HCT116 (cell line): ENCODE results near the gene BTBD2. TPM values are rescaled to one million over a fixed set of nuclear protein-coding genes. Genes with fewer than 3 reads are reported as not detected.
A peak's percentile ranks its signal among the peaks of the same experiment; 100 is the strongest.

Experiments
- ATAC-seq: fragments of 200-7000 bp; cut with Tn5 transposase; 2 replicates; pipeline ENCODE4 v1.9.1; 2020; ENCODE audit warnings: mild to moderate bottlenecking, moderate library complexity
- BruUV-seq: library from RNA; stranded (reverse); fragments of 400-500 nt; replicated peaks from 2 replicates; lab custom pipeline; 2021; lab: Mats Ljungman, UMichigan
- CTCF ChIA-PET: fragments of 300-600 bp; sonication (Branson Sonifier 250); formaldehyde crosslinking; loops from one replicate; lab custom pipeline; 2021; ENCODE audit warnings: antibody characterized with exemption; lab: Charles Lee
- POLR2A ChIA-PET: fragments of 300-600, 350-600 bp; sonication (Branson Sonifier 250); formaldehyde crosslinking; loops from one replicate; lab custom pipeline; 2021; ENCODE audit warnings: antibody characterized with exemption; lab: Charles Lee
- RAD21 ChIA-PET, 2 experiments: fragments of 300-600 bp; sonication (Branson Sonifier 250); formaldehyde crosslinking; loops; one replicate each; lab custom pipeline; 2023; ENCODE audit warnings: low total read pairs in 2 of 2; ENCODE audit not compliant: uncharacterized antibody in 2 of 2, unreplicated experiment in 2 of 2, low non-redundant PET in 1 of 2; lab: Charles Lee
- DNase-seq: peaks from one replicate; pipeline ENCODE4 v3.0.0-alpha.2; 2010; ENCODE audit warnings: low read depth, low spot score
- H2AFZ ChIP-seq: fragments of 200-600 bp; shearing (Covaris generic), sonication (generic); 2 replicates; pipeline ENCODE4 v1.6.1; 2017; ENCODE audit warnings: low read depth, mixed run types, mixed read lengths, antibody characterized with exemption, low read length; ENCODE audit not compliant: poor library complexity, severe bottlenecking
- H3K27ac ChIP-seq: 2 replicates; pipeline ENCODE4 v1.5.1; 2012; ENCODE audit warnings: low read depth, low read length
- H3K27me3 ChIP-seq: fragments of 200-600 bp; sonication (generic); 2 replicates; pipeline ENCODE4 v1.6.1; 2016; ENCODE audit warnings: mixed run types, low read length, mixed read lengths; ENCODE audit not compliant: insufficient read depth
- H3K36me3 ChIP-seq, 2 experiments: fragments of 200-500 bp in 1 of 2; fragments of 200-600 bp in 1 of 2; sonication (Bioruptor generic) in 1 of 2; sonication (generic) in 1 of 2; 2 replicates each; pipeline versions ENCODE4 v1.5.1 to v1.6.1; 2014 to 2016; ENCODE audit warnings: low read length in 2 of 2, inconsistent platforms in 1 of 2, mixed read lengths in 1 of 2, mixed run types in 1 of 2; ENCODE audit not compliant: insufficient read depth in 2 of 2, control insufficient read depth in 1 of 2
- H3K4me1 ChIP-seq, 2 experiments: fragments of 200-600 bp in 1 of 2; sonication (generic) in 1 of 2; 2 replicates each; pipeline versions ENCODE4 v1.5.1 to v1.6.1; 2012 to 2017; ENCODE audit warnings: low read length in 2 of 2, inconsistent platforms in 1 of 2, mild to moderate bottlenecking in 1 of 2, mixed read lengths in 1 of 2, mixed run types in 1 of 2, moderate library complexity in 1 of 2; ENCODE audit not compliant: insufficient read depth in 2 of 2, control insufficient read depth in 1 of 2
- H3K4me2 ChIP-seq: fragments of 200-600 bp; sonication (generic); 2 replicates; pipeline ENCODE4 v1.6.1; 2017; ENCODE audit warnings: mixed run types, low read length, mixed read lengths
- H3K4me3 ChIP-seq, 2 experiments: fragments of 200-600 bp in 1 of 2; sonication (generic) in 1 of 2; replicated peaks in 1 of 2; 2 replicates each; pipeline ENCODE4 v1.5.1; 2011 to 2016; ENCODE audit warnings: low read length in 2 of 2, control low read depth in 1 of 2, low read depth in 1 of 2, mild to moderate bottlenecking in 1 of 2, mixed read lengths in 1 of 2, mixed run types in 1 of 2
- H3K79me2 ChIP-seq: fragments of 200-600 bp; sonication (generic); 2 replicates; pipeline ENCODE4 v1.6.1; 2017; ENCODE audit warnings: mild to moderate bottlenecking, mixed run types, low read length, moderate library complexity, mixed read lengths; ENCODE audit not compliant: insufficient read depth
- H3K9ac ChIP-seq: fragments of 200-600 bp; sonication (generic); 2 replicates; pipeline ENCODE4 v1.6.1; 2016; ENCODE audit warnings: low read length, mixed read lengths
- H3K9me2 ChIP-seq: fragments of 200-600 bp; sonication (generic), shearing (Covaris generic); 2 replicates; pipeline ENCODE4 v1.6.1; 2017; ENCODE audit warnings: mixed run types, mild to moderate bottlenecking, moderate library complexity; ENCODE audit not compliant: insufficient read depth
- H3K9me3 ChIP-seq, 2 experiments: fragments of 200-500 bp in 1 of 2; fragments of 200-600 bp in 1 of 2; sonication (Bioruptor generic) in 1 of 2; sonication (generic) in 1 of 2; 2 replicates each; pipeline ENCODE4 v1.6.1; 2014 to 2017; ENCODE audit warnings: low read length in 2 of 2, mixed read lengths in 2 of 2, inconsistent platforms in 1 of 2, low read depth in 1 of 2, mild to moderate bottlenecking in 1 of 2, mixed run types in 1 of 2, moderate library complexity in 1 of 2; ENCODE audit not compliant: control insufficient read depth in 1 of 2, insufficient read depth in 1 of 2
- H4K20me1 ChIP-seq: fragments of 200-600 bp; sonication (generic), shearing (Covaris generic); 2 replicates; pipeline ENCODE4 v1.6.1; 2017; ENCODE audit warnings: mixed run types, mild to moderate bottlenecking, moderate library complexity; ENCODE audit not compliant: insufficient read depth
- CBX3 ChIP-seq: IDR thresholded peaks from 2 replicates; pipeline ENCODE4 v1.6.1; 2012; ENCODE audit warnings: low read depth
- EGR1 ChIP-seq: IDR thresholded peaks from 2 replicates; pipeline ENCODE4 v1.6.1; 2012; ENCODE audit warnings: low read depth
- EZH2phosphoT487 ChIP-seq: fragments of 200-600 bp; IDR thresholded peaks from 2 replicates; pipeline ENCODE4 v1.6.1; 2018; ENCODE audit warnings: antibody characterized with exemption, borderline replicate concordance
- POLR2A ChIP-seq: IDR thresholded peaks from 2 replicates; pipeline ENCODE4 v1.7.0; 2011; ENCODE audit warnings: borderline replicate concordance; ENCODE audit not compliant: insufficient read depth, insufficient read length; ENCODE audit errors: extremely low read depth
- POLR2AphosphoS5 ChIP-seq: IDR thresholded peaks from 2 replicates; pipeline ENCODE4 v1.6.1; 2011; ENCODE audit warnings: mild to moderate bottlenecking, low read depth, low read length, moderate library complexity
- RAD21 ChIP-seq: IDR thresholded peaks from 2 replicates; pipeline ENCODE4 v1.6.1; 2012; ENCODE audit warnings: low read depth, mild to moderate bottlenecking
- SIN3A ChIP-seq: IDR thresholded peaks from 2 replicates; pipeline ENCODE4 v1.6.1; 2012; ENCODE audit warnings: low read depth
- intact Hi-C: fragments of 100-400 bp; cut with micrococcal nuclease; formaldehyde crosslinking; loops from 2 replicates; pipeline ENCODE4 v1.10.0; 2022
- total RNA-seq: library from RNA; stranded (reverse); gene quantifications from one replicate; pipeline ENCODE4 v1.2.1, GENCODE V29; 2021; ENCODE audit not compliant: unreplicated experiment
- TF ChIP-seq, protein P1 (sequence below): IDR thresholded peaks from 2 replicates; pipeline ENCODE4 v1.6.1; 2012; ENCODE audit warnings: low read depth
- TF ChIP-seq, protein P2 (sequence below), 3 experiments: fragments of 200-600 bp in 1 of 3; sonication (generic) in 1 of 3; IDR thresholded peaks in 2 of 3; conservative IDR thresholded peaks in 1 of 3; 2 replicates each; pipeline ENCODE4 v1.5.1; 2012 to 2017; ENCODE audit warnings: low read depth in 2 of 3, low read length in 2 of 3, antibody characterized with exemption in 1 of 3, borderline replicate concordance in 1 of 3, control low read depth in 1 of 3, mild to moderate bottlenecking in 1 of 3, mixed read lengths in 1 of 3, mixed run types in 1 of 3, moderate library complexity in 1 of 3; ENCODE audit not compliant: insufficient read depth in 1 of 3

Gene BTBD2
- total RNA-seq, 1 experiment from 2014 or later, result 112 TPM

DNA sequence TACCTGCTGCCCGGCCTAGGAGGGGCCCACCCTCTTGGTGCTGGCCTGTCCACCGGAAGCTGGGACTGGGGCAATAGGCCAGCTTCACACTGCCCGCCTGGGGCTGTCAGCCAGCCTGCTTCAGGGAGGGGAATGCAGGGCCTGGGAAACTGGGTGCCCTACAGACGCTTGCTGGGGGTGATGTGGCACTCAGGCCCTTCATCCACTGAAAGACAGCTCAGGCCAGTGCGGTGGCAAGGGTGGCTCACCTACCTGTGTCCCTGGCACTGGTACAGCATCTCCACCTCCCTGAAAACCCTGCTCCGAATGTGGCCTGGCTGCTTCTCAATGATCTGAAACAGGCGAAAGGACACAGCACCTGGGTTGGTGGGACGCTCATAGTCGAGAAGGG, 27.7 kb upstream of the BTBD2 start:
- H3K9me3 ChIP-seq, result no peaks in the 10 kb centered on the region
- no peaks in the 10 kb centered on the region for H3K9me2 ChIP-seq
- no TSS peak for BruUV-seq
- peak overlapping the region; percentile 83; the same call in 1 of the 2 replicates for H3K27ac ChIP-seq
- peaks cover 36% of the 10 kb centered on the region; the same call in 1 of the 2 replicates for H3K79me2 ChIP-seq
- no peak for ATAC-seq
- H3K9ac ChIP-seq, result peak overlapping the region; percentile 69; the same call in 1 of the 2 replicates
- ChIA-PET RAD21 (no interaction called here), CTCF (interaction anchor here (0.7 to 1.7 kb wide), 2 partner anchors 11 to 15 kb away, joined by 3 to 4 read pairs; no protein-coding TSS in a partner anchor), POLR2A (interaction anchor here (1.2 to 4.2 kb wide), 3 partner anchors 10 to 20 kb away, joined by 3 to 39 read pairs (median 6); no protein-coding TSS in a partner anchor)
- H3K27me3 ChIP-seq, result no peaks in the 10 kb centered on the region
- H4K20me1 ChIP-seq, result peaks cover 5% of the 10 kb centered on the region; the same call in 1 of the 2 replicates
- no peak for DNase-seq
- H2AFZ ChIP-seq, result no peak overlapping the region
- peaks cover 36 to 67% of the 10 kb centered on the region in 2 experiments for H3K4me1 ChIP-seq
- intact Hi-C loops, result no loop called here
- H3K4me3 ChIP-seq, result no peak overlapping the region
- H3K4me2 ChIP-seq, result peak overlapping the region; percentile 76
- peaks cover 19 to 39% of the 10 kb centered on the region in 2 experiments; a peak in 3 of 4 replicates for H3K36me3 ChIP-seq
- no peak for TF ChIP-seq CBX3
- 0 out of 2 replicates have a peak, but pooled peaks have one; percentile 1 for TF ChIP-seq POLR2AphosphoS5

DNA sequence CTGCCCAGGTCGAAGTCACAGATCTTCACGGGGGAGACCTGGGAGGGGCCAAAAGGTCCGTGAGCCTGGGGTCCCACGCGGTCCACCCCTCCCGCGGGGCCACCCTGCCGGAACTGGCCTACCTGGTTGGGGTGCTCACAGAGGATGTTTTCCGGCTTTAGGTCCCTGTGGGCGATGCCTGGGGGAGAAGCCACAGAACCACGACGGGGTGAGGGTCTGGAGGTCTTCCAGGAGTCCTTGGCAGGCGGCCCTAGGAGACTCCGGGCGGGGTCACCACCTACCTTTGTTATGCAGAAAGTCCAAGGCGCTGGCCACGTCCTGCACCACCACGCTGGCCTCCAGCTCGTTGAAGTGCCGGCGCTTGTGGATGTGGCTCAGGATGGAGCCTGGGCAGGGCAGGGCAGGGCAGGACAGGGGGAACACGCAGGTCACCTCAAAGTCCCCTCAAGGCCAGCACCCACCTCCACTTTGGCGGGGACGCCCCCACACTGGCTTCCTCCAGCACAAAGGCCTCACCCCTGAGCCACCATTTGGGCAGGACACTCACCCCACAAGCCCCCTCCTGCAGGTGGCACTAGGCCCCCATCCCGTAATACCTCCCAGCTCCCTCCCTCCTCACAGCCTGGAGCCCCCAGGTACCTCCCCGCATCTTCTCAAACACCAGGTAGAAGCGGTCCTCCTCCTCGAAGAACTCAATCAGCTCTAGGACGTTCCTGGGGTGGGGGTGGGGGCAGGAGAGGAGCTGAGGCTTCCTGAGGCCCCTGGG, 27.2 kb upstream of the BTBD2 start:
- DNase-seq (no peak), ATAC-seq (no peak)
- peaks cover 31% of the 10 kb centered on the region; the same call in 1 of the 2 replicates for H3K79me2 ChIP-seq
- no peaks in the 10 kb centered on the region for H3K9me3 ChIP-seq
- H3K9me2 ChIP-seq, result no peaks in the 10 kb centered on the region
- ChIA-PET POLR2A (interaction anchor here (0.9 to 4.2 kb wide), 7 partner anchors 10 to 20 kb away, joined by 3 to 39 read pairs (median 6); no protein-coding TSS in a partner anchor), CTCF (interaction anchor here (1.0 to 1.7 kb wide), 3 partner anchors 10 to 27 kb away, joined by 3 to 7 read pairs (median 4); no protein-coding TSS in a partner anchor), RAD21 (interaction anchor here in 1 of 2 experiments (0.6 kb wide), 1 partner anchor 92 kb away, joined by 3 read pairs; no protein-coding TSS in a partner anchor)
- H3K27ac ChIP-seq, result peak overlapping the region; percentile 83
- TF ChIP-seq EZH2phosphoT487 (no peak), EGR1 (no peak; the same call in 1 of the 2 replicates), SIN3A (no peak), POLR2A (no peak), RAD21 (no peak)
- TF ChIP-seq, protein P1, sequence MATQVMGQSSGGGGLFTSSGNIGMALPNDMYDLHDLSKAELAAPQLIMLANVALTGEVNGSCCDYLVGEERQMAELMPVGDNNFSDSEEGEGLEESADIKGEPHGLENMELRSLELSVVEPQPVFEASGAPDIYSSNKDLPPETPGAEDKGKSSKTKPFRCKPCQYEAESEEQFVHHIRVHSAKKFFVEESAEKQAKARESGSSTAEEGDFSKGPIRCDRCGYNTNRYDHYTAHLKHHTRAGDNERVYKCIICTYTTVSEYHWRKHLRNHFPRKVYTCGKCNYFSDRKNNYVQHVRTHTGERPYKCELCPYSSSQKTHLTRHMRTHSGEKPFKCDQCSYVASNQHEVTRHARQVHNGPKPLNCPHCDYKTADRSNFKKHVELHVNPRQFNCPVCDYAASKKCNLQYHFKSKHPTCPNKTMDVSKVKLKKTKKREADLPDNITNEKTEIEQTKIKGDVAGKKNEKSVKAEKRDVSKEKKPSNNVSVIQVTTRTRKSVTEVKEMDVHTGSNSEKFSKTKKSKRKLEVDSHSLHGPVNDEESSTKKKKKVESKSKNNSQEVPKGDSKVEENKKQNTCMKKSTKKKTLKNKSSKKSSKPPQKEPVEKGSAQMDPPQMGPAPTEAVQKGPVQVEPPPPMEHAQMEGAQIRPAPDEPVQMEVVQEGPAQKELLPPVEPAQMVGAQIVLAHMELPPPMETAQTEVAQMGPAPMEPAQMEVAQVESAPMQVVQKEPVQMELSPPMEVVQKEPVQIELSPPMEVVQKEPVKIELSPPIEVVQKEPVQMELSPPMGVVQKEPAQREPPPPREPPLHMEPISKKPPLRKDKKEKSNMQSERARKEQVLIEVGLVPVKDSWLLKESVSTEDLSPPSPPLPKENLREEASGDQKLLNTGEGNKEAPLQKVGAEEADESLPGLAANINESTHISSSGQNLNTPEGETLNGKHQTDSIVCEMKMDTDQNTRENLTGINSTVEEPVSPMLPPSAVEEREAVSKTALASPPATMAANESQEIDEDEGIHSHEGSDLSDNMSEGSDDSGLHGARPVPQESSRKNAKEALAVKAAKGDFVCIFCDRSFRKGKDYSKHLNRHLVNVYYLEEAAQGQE, result no peak
- TF ChIP-seq, protein P2, sequence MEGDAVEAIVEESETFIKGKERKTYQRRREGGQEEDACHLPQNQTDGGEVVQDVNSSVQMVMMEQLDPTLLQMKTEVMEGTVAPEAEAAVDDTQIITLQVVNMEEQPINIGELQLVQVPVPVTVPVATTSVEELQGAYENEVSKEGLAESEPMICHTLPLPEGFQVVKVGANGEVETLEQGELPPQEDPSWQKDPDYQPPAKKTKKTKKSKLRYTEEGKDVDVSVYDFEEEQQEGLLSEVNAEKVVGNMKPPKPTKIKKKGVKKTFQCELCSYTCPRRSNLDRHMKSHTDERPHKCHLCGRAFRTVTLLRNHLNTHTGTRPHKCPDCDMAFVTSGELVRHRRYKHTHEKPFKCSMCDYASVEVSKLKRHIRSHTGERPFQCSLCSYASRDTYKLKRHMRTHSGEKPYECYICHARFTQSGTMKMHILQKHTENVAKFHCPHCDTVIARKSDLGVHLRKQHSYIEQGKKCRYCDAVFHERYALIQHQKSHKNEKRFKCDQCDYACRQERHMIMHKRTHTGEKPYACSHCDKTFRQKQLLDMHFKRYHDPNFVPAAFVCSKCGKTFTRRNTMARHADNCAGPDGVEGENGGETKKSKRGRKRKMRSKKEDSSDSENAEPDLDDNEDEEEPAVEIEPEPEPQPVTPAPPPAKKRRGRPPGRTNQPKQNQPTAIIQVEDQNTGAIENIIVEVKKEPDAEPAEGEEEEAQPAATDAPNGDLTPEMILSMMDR (IDR thresholded peaks at IDR 0.05 in 2 of 3, conservative IDR thresholded peaks at IDR 0.05 in 1 of 3; ENCODE audit: borderline replicate concordance in 1 of 3, insufficient read depth in 1 of 3, low read depth in 2 of 3, low read length in 2 of 3), result no peak
- no TSS peak for BruUV-seq
- H2AFZ ChIP-seq, result no peak overlapping the region
- peak overlapping the region; percentile 76 for H3K4me2 ChIP-seq
- H3K9ac ChIP-seq, result peak overlapping the region; percentile 69
- H4K20me1 ChIP-seq, result peaks cover under 1% of the 10 kb centered on the region; the same call in 1 of the 2 replicates
- intact Hi-C loops, result no loop called here
- H3K4me1 ChIP-seq, result peaks cover 30 to 61% of the 10 kb centered on the region in 2 experiments
- no peaks in the 10 kb centered on the region for H3K27me3 ChIP-seq
- H3K36me3 ChIP-seq, result peaks cover 19 to 39% of the 10 kb centered on the region in 2 experiments; a peak in 3 of 4 replicates
- H3K4me3 ChIP-seq, result peak overlapping the region; percentile 17 to 32
